ENCODE measurements around the gene TCFL5.

- TF ChIP-seq ZNF785 (tag by site-specific recombination; IDR thresholded peaks at IDR 0.05): no peak
- TF ChIP-seq ZNF692 (tag by site-specific recombination; IDR thresholded peaks at IDR 0.05): no peak
- no peak for TF ChIP-seq ZNF670 (tag by site-specific recombination; IDR thresholded peaks at IDR 0.05; ENCODE audit: low read depth)
Observed at GRCh38 chr20:62875419-62876361, 14.1 kb upstream of the TCFL5 start.
